Measurements from ENCODE around the gene LCOR. TPM values are rescaled to one million over a fixed set of nuclear protein-coding genes. Genes with fewer than 3 reads are reported as not detected.

Gene LCOR
- total RNA-seq, 1 donor = 87.7 TPM

DNA sequence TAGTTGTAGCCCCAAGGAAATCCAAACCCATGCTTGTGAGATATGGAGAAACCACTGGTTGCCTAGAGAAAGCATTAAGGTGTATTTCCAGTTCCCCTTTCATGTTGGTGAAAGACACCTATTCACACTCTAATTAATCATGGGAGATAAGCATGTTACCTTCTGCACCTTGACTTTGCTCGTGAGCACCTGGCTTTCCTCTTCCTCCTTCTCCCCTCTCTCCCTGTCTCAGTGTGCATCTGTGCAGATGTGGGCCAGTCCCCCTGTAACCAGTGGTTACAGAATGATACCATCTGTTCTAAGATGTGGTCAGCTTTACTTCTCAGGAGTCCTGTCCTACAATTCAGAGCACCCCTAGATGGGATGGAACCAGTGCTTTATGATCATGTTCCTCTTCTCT is 160.6 kb downstream of the LCOR start:
- Histone ChIP-seq H3K9me3 (ENCODE audit: low read depth, low read length) (no peaks in the 10 kb centered on the region), H3K4me3 (ENCODE audit: low read length) (no peak overlapping the region), H3K4me1 (ENCODE audit: insufficient read depth, low read length) (no peaks in the 10 kb centered on the region), H3K27me3 (ENCODE audit: insufficient read depth, low read length) (no peaks in the 10 kb centered on the region)

DNA sequence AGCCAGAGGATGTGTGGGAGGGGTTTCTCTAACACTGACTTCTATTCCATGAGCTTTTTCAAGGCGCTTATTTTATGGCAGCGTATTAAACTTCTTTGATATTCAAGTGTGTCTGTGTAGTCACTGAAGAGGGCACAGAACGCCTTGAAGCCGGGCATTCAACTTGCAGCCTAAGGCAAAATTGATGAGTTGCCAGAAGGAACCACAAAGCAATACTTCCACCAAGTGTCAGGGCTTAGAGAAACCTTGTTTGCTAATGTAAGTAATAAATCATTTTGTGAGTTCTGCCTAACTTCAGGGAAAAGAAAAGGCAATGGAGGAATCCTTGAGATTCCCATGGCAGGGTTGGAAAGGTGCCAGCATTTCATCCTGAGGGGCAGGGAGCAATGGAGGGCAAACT is 163.8 kb downstream of the LCOR start:
- Histone ChIP-seq H3K9me3 (ENCODE audit: low read depth, low read length) (no peaks in the 10 kb centered on the region), H3K4me3 (ENCODE audit: low read length) (no peak overlapping the region), H3K4me1 (ENCODE audit: insufficient read depth, low read length) (no peaks in the 10 kb centered on the region), H3K27me3 (ENCODE audit: insufficient read depth, low read length) (no peaks in the 10 kb centered on the region)

DNA sequence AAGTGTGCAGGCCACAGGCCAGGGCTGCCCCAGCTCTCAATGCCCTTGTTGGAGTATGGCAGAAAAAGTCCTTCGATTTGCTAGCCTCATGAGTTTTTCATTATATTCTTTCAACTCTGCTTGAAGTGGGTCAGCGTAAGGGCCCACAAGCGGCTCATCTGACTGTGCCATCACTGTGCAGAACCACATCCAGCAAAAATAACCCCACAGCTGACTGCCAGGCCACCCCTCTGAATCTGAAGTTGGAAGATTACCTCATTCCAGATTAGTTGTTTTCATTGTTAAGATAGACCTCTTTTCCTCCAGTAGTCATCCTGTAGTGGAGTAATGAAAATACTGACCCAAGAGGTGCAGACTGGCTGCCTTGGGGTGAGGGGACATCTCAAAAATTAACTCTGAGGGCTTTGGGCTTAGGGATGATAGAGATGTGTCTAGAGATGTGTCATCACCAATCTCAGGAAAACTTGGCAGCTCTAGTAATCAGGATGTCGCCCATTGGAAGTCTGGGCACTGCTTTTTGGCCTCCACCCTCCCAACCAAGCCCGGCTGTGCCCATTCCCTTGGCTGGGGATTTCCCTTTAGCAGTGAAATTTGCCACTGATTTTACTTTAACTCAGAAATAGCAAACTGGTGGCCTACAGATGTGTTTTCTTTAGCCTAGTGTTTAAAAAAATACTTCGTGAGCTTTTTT is 164.3 kb downstream of the LCOR start:
- no peak overlapping the region for H3K4me3 ChIP-seq (ENCODE audit: low read length)
- H3K4me1 ChIP-seq (ENCODE audit: insufficient read depth, low read length) = no peaks in the 10 kb centered on the region
- no peaks in the 10 kb centered on the region for H3K27me3 ChIP-seq (ENCODE audit: insufficient read depth, low read length)
- H3K9me3 ChIP-seq (ENCODE audit: low read depth, low read length) = no peaks in the 10 kb centered on the region

DNA sequence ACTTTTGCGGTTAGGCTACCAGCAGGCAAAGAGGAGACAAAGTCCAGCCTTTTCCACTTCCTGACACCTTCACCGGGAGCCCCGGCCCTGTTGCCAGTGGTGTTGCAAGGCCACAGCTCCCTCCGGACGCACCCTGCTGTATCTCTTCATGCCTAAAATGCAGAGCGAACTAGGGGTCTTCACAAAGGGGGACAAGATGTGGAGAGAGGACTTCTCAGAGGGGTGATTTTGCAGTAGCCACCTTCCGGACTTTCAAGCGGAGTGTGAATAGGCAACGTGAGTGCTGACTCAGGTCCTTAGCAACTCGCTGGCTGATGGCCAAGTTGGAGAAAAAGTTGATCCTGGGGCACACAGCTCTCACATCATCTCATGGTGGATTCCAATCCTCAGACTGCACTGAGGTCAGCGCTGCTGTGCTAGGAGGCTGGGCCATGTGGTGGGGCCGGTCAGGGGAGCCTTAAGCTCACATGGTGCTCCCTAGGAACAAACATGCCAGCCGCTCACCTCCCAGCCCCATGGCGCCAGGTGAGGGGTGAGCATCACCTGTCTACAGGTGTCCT is 166.3 kb downstream of the LCOR start:
- H3K9me3 ChIP-seq (ENCODE audit: low read depth, low read length) = no peaks in the 10 kb centered on the region
- H3K4me1 ChIP-seq (ENCODE audit: insufficient read depth, low read length) = no peaks in the 10 kb centered on the region

DNA sequence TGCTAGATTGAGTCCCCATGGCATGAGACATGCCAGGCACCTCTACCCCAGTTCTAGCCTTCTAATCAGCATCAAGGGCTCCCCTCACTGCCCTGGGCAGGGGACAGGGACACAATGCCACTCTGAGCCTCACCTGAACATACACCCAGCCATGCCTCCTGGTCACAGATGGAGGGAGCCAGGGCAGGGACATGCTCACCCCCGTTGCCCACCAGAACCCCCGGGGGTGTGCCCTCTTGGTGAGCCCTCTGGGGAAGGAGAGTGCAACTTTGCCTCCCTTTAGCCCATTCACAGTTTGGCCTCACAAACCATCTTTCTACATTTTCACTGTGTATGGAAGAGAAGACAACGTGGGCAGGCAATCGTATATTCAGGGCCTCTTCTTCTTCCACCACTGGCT is 167.2 kb downstream of the LCOR start:
- no peaks in the 10 kb centered on the region for H3K4me1 ChIP-seq (ENCODE audit: insufficient read depth, low read length)
- H3K27me3 ChIP-seq (ENCODE audit: insufficient read depth, low read length) = no peaks in the 10 kb centered on the region

More for the DNA sequence above, 166.3 kb downstream of the LCOR start:
- H3K4me3 ChIP-seq (ENCODE audit: low read length) = no peak overlapping the region
- H3K27me3 ChIP-seq (ENCODE audit: insufficient read depth, low read length) = no peaks in the 10 kb centered on the region

DNA sequence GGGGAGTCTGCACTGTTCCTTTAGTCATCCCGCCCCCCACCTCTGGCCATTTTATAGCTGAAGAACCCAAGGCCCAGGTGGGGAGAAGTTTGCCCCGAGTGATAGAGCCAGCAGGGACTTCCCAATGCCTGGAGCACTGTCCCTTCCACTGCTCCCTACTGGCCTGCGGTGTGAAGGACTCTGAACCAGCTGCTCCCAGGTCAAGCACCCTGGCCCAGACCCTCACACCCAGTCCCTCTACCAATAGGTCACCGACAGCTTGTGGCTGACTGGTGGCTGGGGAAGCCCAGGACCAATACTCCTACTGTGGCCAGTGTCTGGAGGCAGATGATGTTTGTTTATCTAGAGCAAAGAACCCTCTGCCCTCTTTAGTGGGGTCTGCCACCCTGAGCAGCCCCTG is 167.9 kb downstream of the LCOR start:
- no peak overlapping the region for H3K4me3 ChIP-seq (ENCODE audit: low read length)
- no peaks in the 10 kb centered on the region for H3K27me3 ChIP-seq (ENCODE audit: insufficient read depth, low read length)
- no peaks in the 10 kb centered on the region for H3K9me3 ChIP-seq (ENCODE audit: low read depth, low read length)
- H3K4me1 ChIP-seq (ENCODE audit: insufficient read depth, low read length) = no peaks in the 10 kb centered on the region

More for the DNA sequence above, 167.2 kb downstream of the LCOR start:
- no peak overlapping the region for H3K4me3 ChIP-seq (ENCODE audit: low read length)
- H3K9me3 ChIP-seq (ENCODE audit: low read depth, low read length) = no peaks in the 10 kb centered on the region

DNA sequence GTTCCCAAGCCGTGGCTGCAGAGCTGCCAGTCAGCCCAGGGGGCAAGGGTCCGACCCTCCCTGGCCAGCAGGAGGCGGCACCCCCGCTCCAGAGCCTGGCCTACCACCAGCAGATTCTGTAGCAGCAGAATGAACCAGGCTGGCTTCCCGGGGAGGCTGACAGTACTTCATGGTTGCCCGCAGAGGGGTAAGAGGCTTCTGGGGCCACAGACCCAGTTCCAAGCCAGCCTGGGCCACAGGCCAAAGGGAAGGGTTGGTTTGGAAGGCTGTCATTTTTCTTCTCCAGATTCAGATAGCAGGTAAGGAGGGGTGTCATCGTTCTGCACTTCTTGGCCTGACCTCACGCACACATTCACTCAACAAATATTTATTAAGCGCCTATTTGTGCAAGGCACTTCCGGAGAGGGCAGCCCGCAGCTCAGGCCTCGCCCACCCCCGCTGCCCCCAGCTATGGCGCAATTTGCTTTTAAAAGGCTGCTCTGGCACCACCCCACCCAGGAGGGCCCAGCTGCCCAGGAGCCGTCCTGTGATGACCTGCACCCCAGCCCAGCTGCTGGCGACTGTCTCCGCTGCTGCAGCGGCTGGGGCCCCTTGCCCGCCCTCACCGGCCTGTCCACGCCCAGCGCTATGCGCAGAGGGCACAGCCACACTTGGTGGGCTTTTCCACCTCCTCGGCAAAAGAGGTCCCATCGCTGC is 168.5 kb downstream of the LCOR start:
- Histone ChIP-seq H3K9me3 (ENCODE audit: low read depth, low read length) (no peaks in the 10 kb centered on the region), H3K4me1 (ENCODE audit: insufficient read depth, low read length) (no peaks in the 10 kb centered on the region), H3K4me3 (ENCODE audit: low read length) (no peak overlapping the region), H3K27me3 (ENCODE audit: insufficient read depth, low read length) (no peaks in the 10 kb centered on the region)

DNA sequence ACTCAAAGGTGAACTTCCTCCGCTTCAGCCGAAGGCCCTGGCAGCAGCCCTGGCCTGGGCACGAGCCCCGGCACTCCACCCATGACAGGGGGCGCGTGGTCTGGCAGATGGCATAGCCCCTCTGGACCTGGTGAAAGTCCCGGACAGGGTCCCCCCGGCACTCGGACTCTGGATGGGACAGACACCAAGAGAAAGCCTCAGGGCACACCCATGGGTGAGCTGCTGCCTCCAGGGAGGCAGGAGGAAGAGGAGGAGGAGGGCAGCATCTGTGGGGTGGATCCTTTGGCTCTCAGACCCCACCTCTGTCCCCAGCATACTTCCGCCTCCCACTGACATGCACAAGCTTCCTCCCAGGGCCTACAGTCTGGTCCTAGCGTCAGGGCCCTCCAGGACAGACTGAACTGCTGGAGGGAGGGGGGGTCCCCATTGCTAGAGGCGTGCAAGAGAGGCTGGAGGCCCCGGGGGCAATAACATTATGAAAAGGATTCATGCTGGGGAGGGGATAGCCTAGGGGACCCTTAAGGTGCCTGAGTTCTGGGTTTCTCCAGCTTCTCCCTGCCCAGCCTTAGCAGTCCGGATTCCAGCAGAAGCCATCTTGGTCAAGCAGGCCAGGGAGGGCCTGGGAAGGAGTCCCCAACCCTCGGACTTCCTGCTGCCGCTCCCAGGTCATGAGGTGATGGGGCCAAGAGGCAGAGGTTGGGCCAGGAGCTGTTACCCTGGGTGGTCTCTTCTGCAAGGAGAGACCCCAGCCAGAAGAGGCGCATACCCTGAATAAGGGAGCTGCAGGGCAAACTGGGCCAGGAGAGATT is 169.3 kb downstream of the LCOR start:
- no peaks in the 10 kb centered on the region for H3K4me1 ChIP-seq (ENCODE audit: insufficient read depth, low read length)
- no peaks in the 10 kb centered on the region for H3K9me3 ChIP-seq (ENCODE audit: low read depth, low read length)
- no peaks in the 10 kb centered on the region for H3K27me3 ChIP-seq (ENCODE audit: insufficient read depth, low read length)
- H3K4me3 ChIP-seq (ENCODE audit: low read length) = no peak overlapping the region

DNA sequence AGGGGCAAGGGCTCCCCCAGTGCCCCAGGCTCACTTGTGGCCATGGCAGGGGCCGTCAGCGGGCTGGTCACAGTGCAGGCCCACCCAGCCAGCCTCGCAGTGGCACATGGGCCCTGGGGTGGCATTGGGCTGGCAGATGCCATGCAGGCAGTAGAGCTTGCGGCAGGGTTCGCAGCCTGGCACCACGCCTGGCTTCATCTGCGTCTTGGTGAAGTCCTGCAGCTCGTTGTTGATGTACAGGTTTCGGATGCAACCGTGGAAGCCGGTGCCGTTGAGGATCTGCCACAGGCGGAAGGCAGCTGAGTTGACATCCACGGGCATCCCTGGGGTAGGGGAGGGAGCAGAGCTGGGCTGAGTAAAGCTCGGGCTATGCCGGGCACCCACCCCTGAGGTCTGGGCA is 170.6 kb downstream of the LCOR start:
- Histone ChIP-seq H3K4me1 (ENCODE audit: insufficient read depth, low read length) (no peaks in the 10 kb centered on the region), H3K9me3 (ENCODE audit: low read depth, low read length) (peaks cover 10% of the 10 kb centered on the region), H3K27me3 (ENCODE audit: insufficient read depth, low read length) (no peaks in the 10 kb centered on the region), H3K4me3 (ENCODE audit: low read length) (no peak overlapping the region)

DNA sequence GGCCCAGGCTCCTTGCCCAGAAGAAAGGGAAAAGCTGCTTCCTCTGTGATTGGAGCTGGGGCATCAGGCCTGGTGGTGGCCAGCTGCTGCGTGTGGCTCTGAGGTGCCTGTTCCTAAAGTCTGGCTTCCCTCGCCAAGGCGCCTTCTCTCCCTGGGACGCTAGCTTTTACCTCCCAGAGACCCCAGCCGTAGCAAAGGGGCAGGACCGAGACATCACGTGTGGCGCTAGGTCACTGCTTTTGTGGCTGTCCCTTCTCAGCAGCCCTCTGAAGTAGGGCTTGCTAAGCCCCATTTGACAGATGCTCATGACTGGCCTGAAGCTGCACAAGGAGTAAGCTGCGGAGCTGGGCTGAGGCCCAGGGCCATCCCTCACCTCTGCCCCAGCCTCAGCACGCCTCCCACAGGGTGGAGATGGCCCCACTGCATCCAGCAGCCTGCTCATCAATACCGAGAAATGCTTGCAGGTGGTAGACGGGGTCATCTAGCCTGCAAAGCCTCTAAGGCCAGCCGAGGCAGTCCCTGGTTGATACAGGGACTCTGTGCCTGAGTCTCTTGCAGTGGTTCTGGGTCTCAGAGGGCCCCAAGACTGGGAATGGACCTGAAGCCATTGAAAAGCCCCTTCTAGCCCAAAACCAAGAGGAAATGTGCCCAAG is 171.2 kb downstream of the LCOR start:
- no peaks in the 10 kb centered on the region for H3K4me1 ChIP-seq (ENCODE audit: insufficient read depth, low read length)
- peaks cover 10% of the 10 kb centered on the region for H3K9me3 ChIP-seq (ENCODE audit: low read depth, low read length)
- H3K4me3 ChIP-seq (ENCODE audit: low read length) = no peak overlapping the region
- H3K27me3 ChIP-seq (ENCODE audit: insufficient read depth, low read length) = no peaks in the 10 kb centered on the region

DNA sequence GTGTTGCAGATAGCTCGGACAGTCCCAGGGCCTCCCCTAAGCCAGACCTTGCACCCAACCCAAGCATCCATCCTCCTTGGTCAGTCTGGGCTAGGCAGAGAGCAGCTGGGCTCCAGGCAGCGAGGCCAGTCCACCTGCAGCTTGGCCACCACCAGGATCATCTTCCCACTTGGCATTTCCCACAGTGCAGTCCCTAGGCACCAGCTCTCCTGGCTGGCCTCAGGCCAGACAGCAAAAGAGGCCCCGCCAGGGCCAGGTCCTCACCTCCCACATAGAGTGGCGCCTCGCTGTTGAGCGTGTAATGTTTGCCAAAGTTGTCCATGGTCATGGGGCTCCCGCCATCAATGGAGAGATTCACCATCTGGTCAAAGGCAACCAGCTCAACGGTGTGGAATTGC is 171.7 kb downstream of the LCOR start:
- H3K4me1 ChIP-seq (ENCODE audit: insufficient read depth, low read length) = no peaks in the 10 kb centered on the region
- no peak overlapping the region for H3K4me3 ChIP-seq (ENCODE audit: low read length)
- peaks cover 10% of the 10 kb centered on the region for H3K9me3 ChIP-seq (ENCODE audit: low read depth, low read length)
- H3K27me3 ChIP-seq (ENCODE audit: insufficient read depth, low read length) = no peaks in the 10 kb centered on the region

DNA sequence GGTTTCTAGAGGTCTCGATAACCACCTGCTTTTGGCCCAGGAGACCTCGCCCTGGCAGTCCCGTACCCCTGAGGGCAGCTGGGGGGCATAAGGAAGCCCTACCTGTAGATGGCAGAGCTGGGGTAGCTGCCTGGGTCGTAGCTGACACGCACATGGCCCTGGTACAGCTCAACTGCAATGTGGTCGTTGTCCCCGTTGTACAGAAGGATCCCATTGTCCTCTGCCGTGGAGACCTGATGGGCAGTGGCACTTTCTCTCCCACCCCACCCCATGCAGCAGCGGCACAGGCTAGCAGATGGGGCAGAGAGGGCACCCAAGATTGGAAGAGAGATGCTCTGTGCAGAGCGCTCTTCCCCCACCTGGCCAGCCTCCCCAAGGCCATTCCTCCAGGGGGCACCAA is 172.5 kb downstream of the LCOR start:
- H3K27me3 ChIP-seq (ENCODE audit: insufficient read depth, low read length) = no peaks in the 10 kb centered on the region
- no peaks in the 10 kb centered on the region for H3K4me1 ChIP-seq (ENCODE audit: insufficient read depth, low read length)
- no peak overlapping the region for H3K4me3 ChIP-seq (ENCODE audit: low read length)
- peaks cover 10% of the 10 kb centered on the region for H3K9me3 ChIP-seq (ENCODE audit: low read depth, low read length)

DNA sequence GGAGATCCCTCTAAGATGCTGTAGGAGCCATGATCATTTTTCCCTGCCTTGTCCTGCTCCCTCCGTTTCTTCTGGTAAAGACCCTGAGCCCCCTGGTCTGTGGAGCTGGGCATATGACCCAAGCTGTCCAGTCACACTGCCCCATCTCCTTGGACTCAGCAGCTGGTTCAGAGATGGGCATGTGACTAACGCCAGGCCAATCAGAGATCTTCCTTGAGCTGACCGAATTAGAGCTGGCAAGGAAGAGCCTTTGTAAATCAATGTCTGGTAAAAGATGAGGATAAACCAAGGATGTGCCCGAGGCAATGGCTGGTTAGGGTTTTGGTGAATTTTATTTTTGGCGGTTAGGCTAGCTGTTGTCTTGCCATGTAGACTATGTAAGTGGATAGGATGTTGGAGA is 173.3 kb downstream of the LCOR start:
- Histone ChIP-seq H3K27me3 (ENCODE audit: insufficient read depth, low read length) (no peaks in the 10 kb centered on the region), H3K4me1 (ENCODE audit: insufficient read depth, low read length) (no peaks in the 10 kb centered on the region), H3K9me3 (ENCODE audit: low read depth, low read length) (peaks cover 10% of the 10 kb centered on the region), H3K4me3 (ENCODE audit: low read length) (no peak overlapping the region)

DNA sequence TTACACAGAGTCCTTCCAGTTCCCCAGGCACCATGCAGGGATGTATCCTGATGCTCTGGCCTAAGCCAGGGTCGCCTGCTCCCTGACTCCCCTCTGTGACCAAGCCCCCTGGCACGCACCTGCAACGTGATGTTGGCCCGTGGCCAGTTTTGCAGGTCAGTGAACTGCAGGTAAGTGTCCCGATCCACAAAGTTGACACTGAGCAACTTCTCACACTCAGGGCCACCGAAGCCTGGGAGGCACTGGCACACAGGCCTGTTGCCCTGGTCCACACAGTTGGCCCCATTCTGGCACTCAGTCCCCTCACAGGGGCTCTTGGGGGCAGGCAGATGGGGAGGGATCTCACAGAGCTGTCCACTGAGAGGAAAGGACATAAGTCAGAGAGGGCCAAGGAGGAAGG is 174.3 kb downstream of the LCOR start:
- Histone ChIP-seq H3K4me3 (ENCODE audit: low read length) (no peak overlapping the region), H3K9me3 (ENCODE audit: low read depth, low read length) (peaks cover 10% of the 10 kb centered on the region), H3K4me1 (ENCODE audit: insufficient read depth, low read length) (no peaks in the 10 kb centered on the region), H3K27me3 (ENCODE audit: insufficient read depth, low read length) (no peaks in the 10 kb centered on the region)

DNA sequence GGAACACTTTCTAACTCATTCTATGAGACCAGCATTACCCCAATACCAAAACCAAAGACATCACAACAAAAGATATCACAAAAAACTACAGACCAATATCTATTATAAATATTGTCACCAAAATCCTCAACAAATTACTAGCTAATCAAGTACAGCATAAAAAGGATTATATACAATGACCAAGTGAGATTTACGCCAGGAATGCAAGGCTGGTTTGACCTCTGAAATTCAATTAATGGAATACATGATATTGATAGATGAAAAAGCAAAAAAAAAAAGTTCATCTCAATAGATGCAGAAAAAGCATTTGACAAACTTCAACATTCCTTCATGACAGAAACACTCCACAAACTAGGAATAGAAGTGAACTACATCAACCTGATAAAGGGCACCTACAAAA is 175.3 kb downstream of the LCOR start:
- peaks cover 10% of the 10 kb centered on the region for H3K9me3 ChIP-seq (ENCODE audit: low read depth, low read length)
- no peak overlapping the region for H3K4me3 ChIP-seq (ENCODE audit: low read length)
- H3K27me3 ChIP-seq (ENCODE audit: insufficient read depth, low read length) = no peaks in the 10 kb centered on the region
- H3K4me1 ChIP-seq (ENCODE audit: insufficient read depth, low read length) = no peaks in the 10 kb centered on the region
